HCT116 (cell line): ENCODE data around the gene LMBR1L. TPM values are rescaled to one million over a fixed set of nuclear protein-coding genes. Genes with fewer than 3 reads are reported as not detected.

Experiments
- ATAC-seq: fragments of 200-7000 bp; cut with Tn5 transposase; 2 replicates; pipeline ENCODE4 v1.9.1; 2020; ENCODE audit warnings: mild to moderate bottlenecking, moderate library complexity
- BruUV-seq: library from RNA; stranded (reverse); fragments of 400-500 nt; replicated peaks from 2 replicates; lab custom pipeline; 2021; lab: Mats Ljungman, UMichigan
- CTCF ChIA-PET: fragments of 300-600 bp; sonication (Branson Sonifier 250); formaldehyde crosslinking; loops from one replicate; lab custom pipeline; 2021; ENCODE audit warnings: antibody characterized with exemption; lab: Charles Lee
- POLR2A ChIA-PET: fragments of 300-600, 350-600 bp; sonication (Branson Sonifier 250); formaldehyde crosslinking; loops from one replicate; lab custom pipeline; 2021; ENCODE audit warnings: antibody characterized with exemption; lab: Charles Lee
- RAD21 ChIA-PET, 2 experiments: fragments of 300-600 bp; sonication (Branson Sonifier 250); formaldehyde crosslinking; loops; one replicate each; lab custom pipeline; 2023; ENCODE audit warnings: low total read pairs in 2 of 2; ENCODE audit not compliant: uncharacterized antibody in 2 of 2, unreplicated experiment in 2 of 2, low non-redundant PET in 1 of 2; lab: Charles Lee
- DNase-seq: peaks from one replicate; pipeline ENCODE4 v3.0.0-alpha.2; 2010; ENCODE audit warnings: low read depth, low spot score
- H2AFZ ChIP-seq: fragments of 200-600 bp; shearing (Covaris generic), sonication (generic); 2 replicates; pipeline ENCODE4 v1.6.1; 2017; ENCODE audit warnings: low read depth, mixed run types, mixed read lengths, antibody characterized with exemption, low read length; ENCODE audit not compliant: poor library complexity, severe bottlenecking
- H3K27ac ChIP-seq: 2 replicates; pipeline ENCODE4 v1.5.1; 2012; ENCODE audit warnings: low read depth, low read length
- H3K27me3 ChIP-seq: fragments of 200-600 bp; sonication (generic); 2 replicates; pipeline ENCODE4 v1.6.1; 2016; ENCODE audit warnings: mixed run types, low read length, mixed read lengths; ENCODE audit not compliant: insufficient read depth
- H3K36me3 ChIP-seq, 2 experiments: fragments of 200-500 bp in 1 of 2; fragments of 200-600 bp in 1 of 2; sonication (Bioruptor generic) in 1 of 2; sonication (generic) in 1 of 2; 2 replicates each; pipeline versions ENCODE4 v1.5.1 to v1.6.1; 2014 to 2016; ENCODE audit warnings: low read length in 2 of 2, inconsistent platforms in 1 of 2, mixed read lengths in 1 of 2, mixed run types in 1 of 2; ENCODE audit not compliant: insufficient read depth in 2 of 2, control insufficient read depth in 1 of 2
- H3K4me1 ChIP-seq, 2 experiments: fragments of 200-600 bp in 1 of 2; sonication (generic) in 1 of 2; 2 replicates each; pipeline versions ENCODE4 v1.5.1 to v1.6.1; 2012 to 2017; ENCODE audit warnings: low read length in 2 of 2, inconsistent platforms in 1 of 2, mild to moderate bottlenecking in 1 of 2, mixed read lengths in 1 of 2, mixed run types in 1 of 2, moderate library complexity in 1 of 2; ENCODE audit not compliant: insufficient read depth in 2 of 2, control insufficient read depth in 1 of 2
- H3K4me2 ChIP-seq: fragments of 200-600 bp; sonication (generic); 2 replicates; pipeline ENCODE4 v1.6.1; 2017; ENCODE audit warnings: mixed run types, low read length, mixed read lengths
- H3K4me3 ChIP-seq, 2 experiments: fragments of 200-600 bp in 1 of 2; sonication (generic) in 1 of 2; replicated peaks in 1 of 2; 2 replicates each; pipeline ENCODE4 v1.5.1; 2011 to 2016; ENCODE audit warnings: low read length in 2 of 2, control low read depth in 1 of 2, low read depth in 1 of 2, mild to moderate bottlenecking in 1 of 2, mixed read lengths in 1 of 2, mixed run types in 1 of 2
- H3K79me2 ChIP-seq: fragments of 200-600 bp; sonication (generic); 2 replicates; pipeline ENCODE4 v1.6.1; 2017; ENCODE audit warnings: mild to moderate bottlenecking, mixed run types, low read length, moderate library complexity, mixed read lengths; ENCODE audit not compliant: insufficient read depth
- H3K9ac ChIP-seq: fragments of 200-600 bp; sonication (generic); 2 replicates; pipeline ENCODE4 v1.6.1; 2016; ENCODE audit warnings: low read length, mixed read lengths
- H3K9me2 ChIP-seq: fragments of 200-600 bp; sonication (generic), shearing (Covaris generic); 2 replicates; pipeline ENCODE4 v1.6.1; 2017; ENCODE audit warnings: mixed run types, mild to moderate bottlenecking, moderate library complexity; ENCODE audit not compliant: insufficient read depth
- H3K9me3 ChIP-seq, 2 experiments: fragments of 200-500 bp in 1 of 2; fragments of 200-600 bp in 1 of 2; sonication (Bioruptor generic) in 1 of 2; sonication (generic) in 1 of 2; 2 replicates each; pipeline ENCODE4 v1.6.1; 2014 to 2017; ENCODE audit warnings: low read length in 2 of 2, mixed read lengths in 2 of 2, inconsistent platforms in 1 of 2, low read depth in 1 of 2, mild to moderate bottlenecking in 1 of 2, mixed run types in 1 of 2, moderate library complexity in 1 of 2; ENCODE audit not compliant: control insufficient read depth in 1 of 2, insufficient read depth in 1 of 2
- H4K20me1 ChIP-seq: fragments of 200-600 bp; sonication (generic), shearing (Covaris generic); 2 replicates; pipeline ENCODE4 v1.6.1; 2017; ENCODE audit warnings: mixed run types, mild to moderate bottlenecking, moderate library complexity; ENCODE audit not compliant: insufficient read depth
- CBX3 ChIP-seq: IDR thresholded peaks from 2 replicates; pipeline ENCODE4 v1.6.1; 2012; ENCODE audit warnings: low read depth
- CTCF ChIP-seq, 3 experiments: fragments of 200-600 bp in 1 of 3; sonication (generic) in 1 of 3; IDR thresholded peaks in 2 of 3; conservative IDR thresholded peaks in 1 of 3; 2 replicates each; pipeline ENCODE4 v1.5.1; 2012 to 2017; ENCODE audit warnings: low read depth in 2 of 3, low read length in 2 of 3, antibody characterized with exemption in 1 of 3, borderline replicate concordance in 1 of 3, control low read depth in 1 of 3, mild to moderate bottlenecking in 1 of 3, mixed read lengths in 1 of 3, mixed run types in 1 of 3, moderate library complexity in 1 of 3; ENCODE audit not compliant: insufficient read depth in 1 of 3
- ELF1 ChIP-seq: IDR thresholded peaks from 2 replicates; pipeline ENCODE4 v1.6.1; 2012; ENCODE audit warnings: low read depth, borderline replicate concordance
- EZH2 ChIP-seq: fragments of 200-600 bp; sonication (generic); IDR thresholded peaks from 2 replicates; pipeline ENCODE4 v1.6.1; 2017; ENCODE audit warnings: antibody characterized with exemption, mixed run types
- EZH2phosphoT487 ChIP-seq: fragments of 200-600 bp; IDR thresholded peaks from 2 replicates; pipeline ENCODE4 v1.6.1; 2018; ENCODE audit warnings: antibody characterized with exemption, borderline replicate concordance
- FOSL1 ChIP-seq: IDR thresholded peaks from 2 replicates; pipeline ENCODE4 v1.6.1; 2012; ENCODE audit warnings: low read depth
- POLR2A ChIP-seq: IDR thresholded peaks from 2 replicates; pipeline ENCODE4 v1.7.0; 2011; ENCODE audit warnings: borderline replicate concordance; ENCODE audit not compliant: insufficient read depth, insufficient read length; ENCODE audit errors: extremely low read depth
- POLR2AphosphoS5 ChIP-seq: IDR thresholded peaks from 2 replicates; pipeline ENCODE4 v1.6.1; 2011; ENCODE audit warnings: mild to moderate bottlenecking, low read depth, low read length, moderate library complexity
- RAD21 ChIP-seq: IDR thresholded peaks from 2 replicates; pipeline ENCODE4 v1.6.1; 2012; ENCODE audit warnings: low read depth, mild to moderate bottlenecking
- SP1 ChIP-seq: IDR thresholded peaks from 2 replicates; pipeline ENCODE4 v1.6.1; 2012; ENCODE audit warnings: low read depth
- TCF7L2 ChIP-seq: IDR thresholded peaks from 2 replicates; pipeline ENCODE4 v1.7.0; 2011; ENCODE audit warnings: borderline replicate concordance, inconsistent platforms; ENCODE audit not compliant: insufficient read depth, insufficient read length; ENCODE audit errors: extremely low read depth
- YY1 ChIP-seq: IDR thresholded peaks from 2 replicates; pipeline ENCODE4 v1.6.1; 2011; ENCODE audit warnings: low read length, low read depth, moderate library complexity, mild to moderate bottlenecking; ENCODE audit not compliant: insufficient replicate concordance; ENCODE audit errors: extremely low read depth
- ZBTB33 ChIP-seq: IDR thresholded peaks from 2 replicates; pipeline ENCODE4 v1.6.1; 2011; ENCODE audit warnings: mild to moderate bottlenecking, low read length, moderate library complexity; ENCODE audit not compliant: insufficient replicate concordance; ENCODE audit errors: extremely low read depth
- ZNF274 ChIP-seq: fragments of 200-500 bp; sonication (Bioruptor generic); IDR thresholded peaks from 2 replicates; pipeline ENCODE4 v1.6.1; 2014; ENCODE audit warnings: mild to moderate bottlenecking, low read depth, low read length, inconsistent platforms
- intact Hi-C: fragments of 100-400 bp; cut with micrococcal nuclease; formaldehyde crosslinking; loops from 2 replicates; pipeline ENCODE4 v1.10.0; 2022
- total RNA-seq: library from RNA; stranded (reverse); gene quantifications from one replicate; pipeline ENCODE4 v1.2.1, GENCODE V29; 2021; ENCODE audit not compliant: unreplicated experiment

LMBR1L gene
- total RNA-seq, 1 experiment from 2014 or later, result 44.4 TPM

- ChIA-PET RAD21 (no interaction called here), POLR2A (no interaction called here), CTCF (interaction anchor here (1.0 kb wide), 1 partner anchor 12 kb away, joined by 4 read pairs; no protein-coding TSS in a partner anchor)
- ATAC-seq, result peak; percentile 65
- intact Hi-C loops, result no loop called here
- H3K4me3 ChIP-seq, result no peak overlapping the region
- BruUV-seq, result no TSS peak
- peak; percentile 35 for DNase-seq
- no peaks in the 10 kb centered on the region for H3K9me2 ChIP-seq
- H3K79me2 ChIP-seq, result peaks cover 89% of the 10 kb centered on the region
- H3K9me3 ChIP-seq, result no peaks in the 10 kb centered on the region
- H3K27me3 ChIP-seq, result no peaks in the 10 kb centered on the region
- H2AFZ ChIP-seq, result no peak overlapping the region
- peaks cover 17 to 31% of the 10 kb centered on the region in 2 experiments for H3K4me1 ChIP-seq
- 0 out of 2 replicates have a peak overlapping the region, but pooled peaks have one; percentile 4 for H3K9ac ChIP-seq
- H3K36me3 ChIP-seq, result peaks cover 28 to 32% of the 10 kb centered on the region in 2 experiments
- no peak overlapping the region for H3K27ac ChIP-seq
- no peak for TF ChIP-seq RAD21
- TF ChIP-seq TCF7L2, result no peak
- TF ChIP-seq POLR2A, result no peak
- TF ChIP-seq ZNF274, result no peak
- no peak for TF ChIP-seq EZH2phosphoT487
- no peak for TF ChIP-seq SP1
- TF ChIP-seq ZBTB33, result no peak
- no peak for TF ChIP-seq ELF1
- no peak for TF ChIP-seq FOSL1
- TF ChIP-seq EZH2, result no peak
- no peak for TF ChIP-seq YY1
- no peak for TF ChIP-seq CTCF (IDR thresholded peaks at IDR 0.05 in 2 of 3, conservative IDR thresholded peaks at IDR 0.05 in 1 of 3; ENCODE audit: borderline replicate concordance in 1 of 3, insufficient read depth in 1 of 3, low read depth in 2 of 3, low read length in 2 of 3)
- TF ChIP-seq CBX3, result no peak
- no peak for TF ChIP-seq POLR2AphosphoS5
- H4K20me1 ChIP-seq, result no peaks in the 10 kb centered on the region
- peak overlapping the region; percentile 97; the same call in 1 of the 2 replicates for H3K4me2 ChIP-seq
Measured at GRCh38 chr12:49055978-49056754, 54.5 kb downstream of the LMBR1L start.
